Breast epithelium (tissue), 4 donors: ENCODE results near the gene THADA. TPM values are rescaled to one million over a fixed set of nuclear protein-coding genes. Genes with fewer than 3 reads are reported as not detected.

Source experiments
- DNase-seq, 2 donors: peaks; one replicate each; pipeline ENCODE4 v3.0.0-alpha.2; 2019; ENCODE audit warnings: low spot score in 2 of 2
- H3K27ac ChIP-seq, 2 donors: fragments of 200-600 bp; sonication (generic) in 1 of 2; one replicate each; pipeline ENCODE4 v1.5.1; 2016 to 2019; ENCODE audit warnings: mild to moderate bottlenecking in 1 of 2
- H3K27me3 ChIP-seq, 2 donors: fragments of 200-600 bp; sonication (generic) in 1 of 2; one replicate each; pipeline versions ENCODE4 v1.5.1 to v1.6.0; 2017 to 2019; ENCODE audit warnings: control low read depth in 1 of 2, mild to moderate bottlenecking in 1 of 2
- H3K36me3 ChIP-seq: fragments of 200-600 bp; one replicate; pipeline ENCODE4 v1.5.1; 2019
- H3K4me1 ChIP-seq, 2 donors: fragments of 200-600 bp; sonication (generic); one replicate each; pipeline ENCODE4 v1.5.1; 2016 to 2019; ENCODE audit warnings: control low read depth in 1 of 2
- H3K4me3 ChIP-seq, 3 donors: fragments of 200-600 bp; sonication (generic); 1 replicate in 2 of 3; 2 replicates in 1 of 3; pipeline ENCODE4 v1.5.1; 2016 to 2019; ENCODE audit warnings: mild to moderate bottlenecking in 3 of 3, moderate library complexity in 2 of 3
- H3K9me3 ChIP-seq, 2 donors: fragments of 200-600 bp; sonication (generic) in 1 of 2; one replicate each; pipeline ENCODE4 v1.5.1; 2016 to 2019; ENCODE audit warnings: control low read depth in 1 of 2
- POLR2A ChIP-seq: fragments of 450-650 bp; IDR thresholded peaks from one replicate; pipeline ENCODE4 v1.6.1; 2016; ENCODE audit warnings: antibody characterized with exemption, mild to moderate bottlenecking, moderate library complexity
- POLR2AphosphoS5 ChIP-seq, 3 donors: sonication (generic); formaldehyde crosslinking; IDR thresholded peaks; one replicate each; pipeline ENCODE4 v1.6.1; 2017; ENCODE audit warnings: antibody characterized with exemption in 3 of 3
- intact Hi-C: fragments of 100-400 bp; cut with DNase I; formaldehyde crosslinking; loops from one replicate; pipeline ENCODE4 v1.15.1; 2023; ENCODE audit warnings: low total_unique reads
- total RNA-seq, 3 donors: library from RNA; depleted of rRNA; stranded (reverse); fragments of >200 nt; gene quantifications; one replicate each; pipeline ENCODE4 v1.1.0, GENCODE V29; 2016
- TF ChIP-seq, protein P1 (sequence below), 3 donors: fragments of 450-650 bp; IDR thresholded peaks; one replicate each; pipeline ENCODE4 v1.5.1; 2016 to 2017; ENCODE audit warnings: antibody characterized with exemption in 3 of 3, mild to moderate bottlenecking in 3 of 3, moderate library complexity in 3 of 3

THADA gene
- total RNA-seq, 3 donors from 2014 or later, result 41.1 to 60.6 (median 49.5) TPM

DNA sequence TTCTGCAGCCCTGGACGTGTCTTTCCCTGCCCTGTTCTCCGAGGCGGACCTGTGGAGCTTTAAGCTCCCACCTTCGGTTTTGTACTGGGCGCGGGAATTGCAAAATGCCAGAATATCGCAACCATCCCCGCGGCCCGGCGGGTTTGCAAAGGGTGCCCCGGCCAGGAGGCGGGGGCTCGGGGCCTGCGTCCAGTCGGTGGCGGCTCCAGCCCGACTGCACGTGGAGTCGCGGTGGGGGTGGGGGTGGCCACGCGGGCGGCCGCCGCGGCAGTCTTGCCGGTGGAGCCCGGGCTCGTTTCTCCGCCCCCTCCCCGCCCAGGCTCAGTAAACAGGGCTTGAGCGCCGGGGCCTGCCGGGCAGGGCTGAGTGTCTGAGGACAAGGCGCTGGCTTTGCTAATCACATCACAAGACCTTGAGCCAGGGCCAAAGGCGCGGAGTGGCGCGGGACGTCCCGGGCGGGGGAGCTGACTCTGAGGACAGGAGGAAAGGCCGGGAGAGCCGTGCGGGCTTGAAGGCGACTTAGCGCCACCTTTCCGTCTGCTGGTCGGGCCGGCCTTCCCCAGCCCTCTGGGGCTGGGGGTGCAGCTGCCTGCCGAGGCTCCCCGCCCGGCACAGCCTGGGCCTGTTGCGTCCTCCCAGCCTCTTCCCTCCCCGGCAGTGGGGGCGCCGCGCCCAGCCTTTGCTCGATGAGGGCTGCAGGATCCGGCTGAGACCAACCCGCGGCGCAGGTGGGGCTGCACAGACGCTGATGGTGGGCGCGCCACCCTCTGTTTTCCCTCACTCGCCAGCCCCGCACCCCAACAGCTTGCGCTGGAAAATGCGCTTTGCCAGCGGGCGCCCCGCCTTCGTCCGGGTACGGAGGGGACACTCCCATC lies 368.6 kb downstream of the THADA start:
- intact Hi-C loops, result loop anchor here (5.0 to 10.0 kb wide), 4 partner anchors 202 to 392 kb away; no protein-coding TSS in a partner anchor
- Histone ChIP-seq H3K27me3 (no peaks in the 10 kb centered on the region), H3K4me1 (peaks cover 0 to 16% of the 10 kb centered on the region in 2 donors), H3K4me3 (peak overlapping the region; percentile 69 to 96 (median 91)), H3K36me3 (peaks cover 5% of the 10 kb centered on the region), H3K9me3 (no peaks in the 10 kb centered on the region), H3K27ac (peak overlapping the region; percentile 99)
- peak; percentile 94 to 95 for DNase-seq
- TF ChIP-seq POLR2A (peak; percentile 65), POLR2AphosphoS5 (IDR thresholded peaks at IDR 0.05) (peak; percentile 65 to 84 (median 71))
- TF ChIP-seq, protein P1, sequence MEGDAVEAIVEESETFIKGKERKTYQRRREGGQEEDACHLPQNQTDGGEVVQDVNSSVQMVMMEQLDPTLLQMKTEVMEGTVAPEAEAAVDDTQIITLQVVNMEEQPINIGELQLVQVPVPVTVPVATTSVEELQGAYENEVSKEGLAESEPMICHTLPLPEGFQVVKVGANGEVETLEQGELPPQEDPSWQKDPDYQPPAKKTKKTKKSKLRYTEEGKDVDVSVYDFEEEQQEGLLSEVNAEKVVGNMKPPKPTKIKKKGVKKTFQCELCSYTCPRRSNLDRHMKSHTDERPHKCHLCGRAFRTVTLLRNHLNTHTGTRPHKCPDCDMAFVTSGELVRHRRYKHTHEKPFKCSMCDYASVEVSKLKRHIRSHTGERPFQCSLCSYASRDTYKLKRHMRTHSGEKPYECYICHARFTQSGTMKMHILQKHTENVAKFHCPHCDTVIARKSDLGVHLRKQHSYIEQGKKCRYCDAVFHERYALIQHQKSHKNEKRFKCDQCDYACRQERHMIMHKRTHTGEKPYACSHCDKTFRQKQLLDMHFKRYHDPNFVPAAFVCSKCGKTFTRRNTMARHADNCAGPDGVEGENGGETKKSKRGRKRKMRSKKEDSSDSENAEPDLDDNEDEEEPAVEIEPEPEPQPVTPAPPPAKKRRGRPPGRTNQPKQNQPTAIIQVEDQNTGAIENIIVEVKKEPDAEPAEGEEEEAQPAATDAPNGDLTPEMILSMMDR (IDR thresholded peaks at IDR 0.05), result peak in 2 of 3 donors; percentile 30 to 47

DNA sequence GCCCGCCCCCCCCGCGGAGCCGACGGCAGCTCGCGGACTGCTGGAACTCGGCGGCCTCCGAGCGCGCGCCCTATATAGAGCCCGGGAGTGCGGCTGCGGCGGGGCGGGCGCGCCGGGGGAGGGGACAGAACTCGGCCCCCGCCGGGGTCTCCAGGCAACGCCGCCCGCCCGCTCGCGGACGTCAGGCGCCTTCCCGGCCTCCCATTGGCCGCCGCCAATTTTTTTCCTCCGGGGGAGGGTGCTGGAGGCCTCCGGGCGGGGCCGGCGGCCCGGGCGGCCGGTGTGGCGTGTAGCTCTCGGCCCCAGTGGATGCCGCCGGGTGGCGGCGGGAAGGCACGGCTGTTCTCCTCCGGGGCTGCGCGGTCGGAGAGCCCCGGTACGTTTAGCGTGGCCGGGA lies 369.3 kb downstream of the THADA start, which contains the start of gene ZFP36L2:
ZFP36L2 (minus strand) TSS at position 49 of the 397 bp plus-strand sequence. CDS start 291 bp downstream, outside the sequence.
- H3K27me3 ChIP-seq, result no peaks in the 10 kb centered on the region
- TF ChIP-seq POLR2A, result peak; percentile 94
- TF ChIP-seq, protein P1 (IDR thresholded peaks at IDR 0.05), result peak; percentile 8 to 36 (median 22)
- TF ChIP-seq POLR2AphosphoS5 (IDR thresholded peaks at IDR 0.05), result peak; percentile 53 to 82 (median 63)
- DNase-seq, result peak; percentile 95
- H3K4me3 ChIP-seq, result peak within 1 kb of the TSS; percentile 69 to 96 (median 91)
- peaks cover 0 to 16% of the 10 kb centered on the region in 2 donors for H3K4me1 ChIP-seq
- peaks cover 5% of the 10 kb centered on the region for H3K36me3 ChIP-seq
- peak within 1 kb of the TSS; percentile 99 for H3K27ac ChIP-seq
- no peaks in the 10 kb centered on the region for H3K9me3 ChIP-seq
- intact Hi-C loops, result loop anchor here (5.0 to 10.0 kb wide), 4 partner anchors 202 to 392 kb away; no protein-coding TSS in a partner anchor

DNA sequence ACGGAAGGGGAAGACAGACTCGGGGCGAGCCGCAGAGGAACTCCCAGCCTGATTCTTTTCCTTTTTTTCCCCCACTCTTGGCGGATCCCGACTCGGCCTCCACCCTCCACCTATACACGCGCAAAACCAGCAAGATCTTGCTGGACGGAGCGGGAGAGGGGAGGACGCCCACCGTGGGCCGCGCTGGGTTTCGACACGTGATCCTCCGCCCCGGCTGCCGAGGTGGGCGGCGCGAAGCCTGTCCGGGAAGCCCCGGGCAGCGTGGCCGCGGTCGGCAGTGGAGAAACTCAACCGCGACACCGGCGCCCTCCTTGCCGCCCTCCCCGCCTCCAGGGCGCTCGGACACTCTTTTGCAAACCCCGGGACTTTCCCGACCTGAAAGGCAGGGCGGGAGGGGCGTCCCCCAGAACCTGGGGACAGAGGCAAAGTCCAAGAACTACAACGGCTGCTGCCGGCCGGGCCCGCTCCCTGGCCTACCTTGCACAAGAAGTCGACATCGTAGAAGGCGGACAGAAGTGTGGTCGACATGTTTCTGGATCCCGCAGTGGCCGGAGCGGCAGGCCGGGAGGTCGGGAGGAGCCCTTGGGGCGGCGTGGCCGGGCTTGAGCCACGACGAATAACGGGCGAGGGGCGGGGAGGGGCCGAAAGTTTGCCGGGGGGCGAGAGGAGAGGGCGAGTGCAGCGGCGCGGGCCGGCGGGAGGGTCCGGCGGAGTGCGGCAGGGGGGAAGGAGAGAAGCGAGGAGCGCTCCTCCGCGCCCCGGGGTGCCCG lies 369.9 kb downstream of the THADA start:
- peak; percentile 83 for TF ChIP-seq POLR2A
- TF ChIP-seq POLR2AphosphoS5 (IDR thresholded peaks at IDR 0.05), result peak; percentile 7 to 77 (median 54)
- TF ChIP-seq, protein P1 (IDR thresholded peaks at IDR 0.05), result peak in 1 of 3 donors; percentile 15
- H3K27ac ChIP-seq, result peak overlapping the region; percentile 99
- intact Hi-C loops, result loop anchor here (2.0 to 10.0 kb wide), 5 partner anchors 53 to 391 kb away; no protein-coding TSS in a partner anchor
- peak; percentile 57 to 68 for DNase-seq
- H3K4me1 ChIP-seq, result peaks cover 0 to 21% of the 10 kb centered on the region in 2 donors
- H3K4me3 ChIP-seq, result peak overlapping the region; percentile 69 to 96 (median 91)
- H3K9me3 ChIP-seq, result no peaks in the 10 kb centered on the region
- peaks cover 5% of the 10 kb centered on the region for H3K36me3 ChIP-seq
- no peaks in the 10 kb centered on the region for H3K27me3 ChIP-seq

DNA sequence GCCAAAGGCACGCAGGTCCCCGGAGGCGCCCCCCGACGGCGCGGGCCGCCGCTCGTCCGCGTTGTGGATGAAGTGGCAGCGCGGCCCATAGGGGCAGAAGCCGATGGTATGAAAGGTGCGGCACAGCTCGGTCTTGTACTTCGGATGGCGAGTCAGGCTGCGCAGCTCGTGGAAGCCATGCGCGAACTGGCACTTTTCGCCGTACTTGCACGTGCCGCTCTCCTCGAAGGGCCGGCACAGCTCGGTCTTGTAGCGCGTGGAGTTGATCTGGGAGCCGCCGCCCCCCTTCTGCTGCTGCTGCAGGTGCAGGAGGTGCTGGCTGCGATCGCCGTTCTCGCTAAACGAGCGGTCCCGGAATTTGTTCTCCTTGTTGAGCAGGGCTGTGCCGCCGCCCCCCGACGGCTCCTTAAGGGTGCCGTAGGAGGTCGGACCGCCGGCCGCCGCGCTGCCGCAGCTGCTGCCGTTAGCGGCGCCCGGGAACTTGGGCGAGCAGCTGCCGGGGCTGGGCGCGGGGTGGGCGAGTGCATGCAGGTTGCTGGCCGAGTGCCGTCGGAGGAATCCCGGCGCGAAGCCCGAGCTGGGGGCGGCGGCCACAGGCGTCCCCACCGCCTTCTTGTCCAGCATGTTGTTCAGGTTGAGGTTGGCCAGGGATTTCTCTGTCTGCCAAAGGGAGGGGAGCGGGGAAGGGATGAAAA lies 370.6 kb downstream of the THADA start:
- intact Hi-C loops, result loop anchor here (2.0 to 10.0 kb wide), 5 partner anchors 52 to 390 kb away; no protein-coding TSS in a partner anchor
- Histone ChIP-seq H3K27ac (peak overlapping the region; percentile 99), H3K4me3 (peak overlapping the region; percentile 69 to 96 (median 91)), H3K36me3 (peaks cover 5% of the 10 kb centered on the region), H3K9me3 (no peaks in the 10 kb centered on the region), H3K4me1 (peaks cover 0 to 23% of the 10 kb centered on the region in 2 donors), H3K27me3 (no peaks in the 10 kb centered on the region)
- peak; percentile 51 to 59 for DNase-seq
- no peak for TF ChIP-seq POLR2A
- peak in 2 of 3 donors; percentile 28 to 35 for TF ChIP-seq POLR2AphosphoS5 (IDR thresholded peaks at IDR 0.05)
